ENCODE data around the gene G6PC3. TPM values are rescaled to one million over a fixed set of nuclear protein-coding genes. Genes with fewer than 3 reads are reported as not detected.

Gene G6PC3
- total and polyA plus RNA-seq, 10 of the 15 experiments (the other 5 are each of a cell fraction or from before 2014, with no cell fraction given), result 13.0 to 93.7 (median 43.0) TPM

DNA sequence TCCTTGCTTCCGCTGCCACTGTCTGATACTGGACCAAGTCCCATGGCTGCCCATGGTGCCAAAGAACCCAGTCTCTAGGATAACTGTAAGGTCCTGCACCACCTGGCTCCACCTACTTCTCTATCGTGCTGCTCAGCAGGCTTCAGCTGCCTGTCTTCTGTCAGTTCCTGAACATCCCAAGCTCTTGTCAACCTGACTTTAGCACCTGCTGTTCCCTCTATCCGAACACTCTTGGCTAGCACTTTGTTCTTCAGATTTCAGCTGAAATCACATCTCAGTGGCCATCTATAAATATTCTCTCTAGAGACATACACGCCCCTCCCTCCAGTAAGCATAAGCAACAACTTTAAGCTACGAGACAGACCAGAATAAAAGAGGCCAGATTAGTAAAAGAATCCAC, 40.8 kb upstream of the G6PC3 start:
- no peaks in the 10 kb centered on the region for H3K79me2 ChIP-seq (ENCODE audit: control insufficient read depth, insufficient read depth, low read length)
- in situ Hi-C loops (cut with MboI), result no loop called here
- TF ChIP-seq POLR2A (IDR thresholded peaks at IDR 0.05; ENCODE audit: low read depth, low read length), result 0 out of 2 replicates have a peak, but pooled peaks have one; percentile 33
- no peak for TF ChIP-seq CHD4 (IDR thresholded peaks at IDR 0.05)
- no peak for FAIRE-seq
- no peaks in the 10 kb centered on the region for H4K20me1 ChIP-seq (ENCODE audit: control insufficient read depth, insufficient read depth)
- intact Hi-C loops (cut with micrococcal nuclease; ENCODE audit: unreplicated experiment), result no loop called here
- no peak overlapping the region for H3K27ac ChIP-seq (ENCODE audit: control insufficient read depth, insufficient read depth)
- H2AFZ ChIP-seq (ENCODE audit: control insufficient read depth, low read depth, low read length), result no peak overlapping the region
- 85% methylated on average over 5 of the region's 5 CpGs for WGBS (ENCODE audit: insufficient coverage, insufficient replicate concordance, low lambda C conversion rate, missing lambda C conversion rate)
- ChIA-PET CTCF (interaction anchor here (0.6 to 1.3 kb wide), 3 partner anchors 12 to 939 kb away, joined by 3 read pairs; no protein-coding TSS in a partner anchor), RAD21 (ENCODE audit: unreplicated experiment) (interaction anchor here (0.6 kb wide), 1 partner anchor 118 kb away, joined by 3 read pairs; no protein-coding TSS in a partner anchor), SMC1A (ENCODE audit: uncharacterized antibody, unreplicated experiment) (interaction anchor here (1.6 kb wide), 1 partner anchor 12 kb away, joined by 5 read pairs; no protein-coding TSS in a partner anchor), POLR2A (no interaction called here)
- no peaks in the 10 kb centered on the region for H3K4me1 ChIP-seq (ENCODE audit: control insufficient read depth, insufficient read depth, low read length)
- H3K9me3 ChIP-seq (replicated peaks; ENCODE audit: control insufficient read depth, insufficient read depth, low read length), result no peaks in the 10 kb centered on the region
- H3K4me3 ChIP-seq, result no peak overlapping the region
- DNase-seq (ENCODE audit: low read depth, low spot score), result no peak
- no peak for ATAC-seq
- H3K9ac ChIP-seq (ENCODE audit: control insufficient read depth, insufficient read depth, low read length), result no peak overlapping the region
- H3K4me2 ChIP-seq (ENCODE audit: control insufficient read depth, insufficient read depth), result no peak overlapping the region
- peaks cover 5 to 20% of the 10 kb centered on the region in 2 experiments for H3K36me3 ChIP-seq (ENCODE audit: control insufficient read depth in 2 of 2, insufficient read depth in 2 of 2, low read length in 1 of 2)
- BruUV-seq (replicated peaks), result TSS peak; percentile 37
- H3K27me3 ChIP-seq (replicated peaks in 1 of 2; ENCODE audit: control insufficient read depth in 2 of 2, insufficient read depth in 2 of 2, low read length in 1 of 2), result no peaks in the 10 kb centered on the region

DNA sequence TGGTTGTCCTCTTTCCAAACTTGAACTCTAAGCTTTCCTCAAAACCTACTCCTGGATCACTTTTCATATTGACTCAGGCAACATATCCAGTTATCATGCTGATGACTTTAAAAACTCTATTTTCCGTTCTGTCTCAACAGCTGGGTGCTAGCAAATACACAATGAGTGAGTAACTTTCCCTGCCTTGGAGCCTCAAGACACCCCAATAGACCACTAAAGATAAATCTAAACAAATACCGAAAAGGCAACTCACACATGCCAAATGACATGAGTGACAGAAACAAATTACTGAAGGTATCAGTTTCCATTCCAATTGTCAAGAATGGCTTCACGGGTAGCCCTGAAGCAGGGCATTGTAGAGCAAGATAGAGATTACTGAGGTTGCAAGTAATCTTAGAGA, 40.1 kb upstream of the G6PC3 start:
- 63% methylated on average over 3 of the region's 3 CpGs for WGBS (ENCODE audit: insufficient coverage, insufficient replicate concordance, low lambda C conversion rate, missing lambda C conversion rate)
- DNase-seq (ENCODE audit: low read depth, low spot score) (no peak), FAIRE-seq (no peak), ATAC-seq (no peak)
- ChIA-PET RAD21 (ENCODE audit: unreplicated experiment) (no interaction called here), POLR2A (no interaction called here), CTCF (interaction anchor here (1.2 kb wide), 1 partner anchor 11 kb away, joined by 3 read pairs; no protein-coding TSS in a partner anchor), SMC1A (ENCODE audit: uncharacterized antibody, unreplicated experiment) (no interaction called here)
- Histone ChIP-seq H3K79me2 (ENCODE audit: control insufficient read depth, insufficient read depth, low read length) (no peaks in the 10 kb centered on the region), H3K27me3 (replicated peaks in 1 of 2; ENCODE audit: control insufficient read depth in 2 of 2, insufficient read depth in 2 of 2, low read length in 1 of 2) (no peaks in the 10 kb centered on the region), H3K36me3 (ENCODE audit: control insufficient read depth in 2 of 2, insufficient read depth in 2 of 2, low read length in 1 of 2) (peaks cover 5 to 20% of the 10 kb centered on the region in 2 experiments), H3K4me3 (no peak overlapping the region), H3K9me3 (replicated peaks; ENCODE audit: control insufficient read depth, insufficient read depth, low read length) (no peaks in the 10 kb centered on the region), H3K27ac (ENCODE audit: control insufficient read depth, insufficient read depth) (no peak overlapping the region), H3K4me1 (ENCODE audit: control insufficient read depth, insufficient read depth, low read length) (no peaks in the 10 kb centered on the region), H3K4me2 (ENCODE audit: control insufficient read depth, insufficient read depth) (no peak overlapping the region), H4K20me1 (ENCODE audit: control insufficient read depth, insufficient read depth) (no peaks in the 10 kb centered on the region), H3K9ac (ENCODE audit: control insufficient read depth, insufficient read depth, low read length) (no peak overlapping the region), H2AFZ (ENCODE audit: control insufficient read depth, low read depth, low read length) (no peak overlapping the region)
- intact Hi-C loops (cut with micrococcal nuclease; ENCODE audit: unreplicated experiment) (no loop called here), in situ Hi-C loops (cut with MboI) (no loop called here)
- BruUV-seq (replicated peaks), result no TSS peak
- no peak for TF ChIP-seq SP1 (IDR thresholded peaks at IDR 0.05; ENCODE audit: low read depth, low read length)
- TF ChIP-seq, protein P1, sequence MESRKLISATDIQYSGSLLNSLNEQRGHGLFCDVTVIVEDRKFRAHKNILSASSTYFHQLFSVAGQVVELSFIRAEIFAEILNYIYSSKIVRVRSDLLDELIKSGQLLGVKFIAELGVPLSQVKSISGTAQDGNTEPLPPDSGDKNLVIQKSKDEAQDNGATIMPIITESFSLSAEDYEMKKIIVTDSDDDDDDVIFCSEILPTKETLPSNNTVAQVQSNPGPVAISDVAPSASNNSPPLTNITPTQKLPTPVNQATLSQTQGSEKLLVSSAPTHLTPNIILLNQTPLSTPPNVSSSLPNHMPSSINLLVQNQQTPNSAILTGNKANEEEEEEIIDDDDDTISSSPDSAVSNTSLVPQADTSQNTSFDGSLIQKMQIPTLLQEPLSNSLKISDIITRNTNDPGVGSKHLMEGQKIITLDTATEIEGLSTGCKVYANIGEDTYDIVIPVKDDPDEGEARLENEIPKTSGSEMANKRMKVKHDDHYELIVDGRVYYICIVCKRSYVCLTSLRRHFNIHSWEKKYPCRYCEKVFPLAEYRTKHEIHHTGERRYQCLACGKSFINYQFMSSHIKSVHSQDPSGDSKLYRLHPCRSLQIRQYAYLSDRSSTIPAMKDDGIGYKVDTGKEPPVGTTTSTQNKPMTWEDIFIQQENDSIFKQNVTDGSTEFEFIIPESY (IDR thresholded peaks at IDR 0.05), result no peak
- TF ChIP-seq, protein P2, sequence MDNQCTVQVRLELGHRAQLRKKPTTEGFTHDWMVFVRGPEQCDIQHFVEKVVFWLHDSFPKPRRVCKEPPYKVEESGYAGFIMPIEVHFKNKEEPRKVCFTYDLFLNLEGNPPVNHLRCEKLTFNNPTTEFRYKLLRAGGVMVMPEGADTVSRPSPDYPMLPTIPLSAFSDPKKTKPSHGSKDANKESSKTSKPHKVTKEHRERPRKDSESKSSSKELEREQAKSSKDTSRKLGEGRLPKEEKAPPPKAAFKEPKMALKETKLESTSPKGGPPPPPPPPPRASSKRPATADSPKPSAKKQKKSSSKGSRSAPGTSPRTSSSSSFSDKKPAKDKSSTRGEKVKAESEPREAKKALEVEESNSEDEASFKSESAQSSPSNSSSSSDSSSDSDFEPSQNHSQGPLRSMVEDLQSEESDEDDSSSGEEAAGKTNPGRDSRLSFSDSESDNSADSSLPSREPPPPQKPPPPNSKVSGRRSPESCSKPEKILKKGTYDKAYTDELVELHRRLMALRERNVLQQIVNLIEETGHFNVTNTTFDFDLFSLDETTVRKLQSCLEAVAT (IDR thresholded peaks at IDR 0.05), result no peak
- TF ChIP-seq FOXM1 (IDR thresholded peaks at IDR 0.05; ENCODE audit: low read depth, low read length), result no peak
- no peak for TF ChIP-seq TCF7 (IDR thresholded peaks at IDR 0.05; ENCODE audit: borderline replicate concordance)
- TF ChIP-seq, protein P3, sequence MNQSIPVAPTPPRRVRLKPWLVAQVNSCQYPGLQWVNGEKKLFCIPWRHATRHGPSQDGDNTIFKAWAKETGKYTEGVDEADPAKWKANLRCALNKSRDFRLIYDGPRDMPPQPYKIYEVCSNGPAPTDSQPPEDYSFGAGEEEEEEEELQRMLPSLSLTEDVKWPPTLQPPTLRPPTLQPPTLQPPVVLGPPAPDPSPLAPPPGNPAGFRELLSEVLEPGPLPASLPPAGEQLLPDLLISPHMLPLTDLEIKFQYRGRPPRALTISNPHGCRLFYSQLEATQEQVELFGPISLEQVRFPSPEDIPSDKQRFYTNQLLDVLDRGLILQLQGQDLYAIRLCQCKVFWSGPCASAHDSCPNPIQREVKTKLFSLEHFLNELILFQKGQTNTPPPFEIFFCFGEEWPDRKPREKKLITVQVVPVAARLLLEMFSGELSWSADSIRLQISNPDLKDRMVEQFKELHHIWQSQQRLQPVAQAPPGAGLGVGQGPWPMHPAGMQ (IDR thresholded peaks at IDR 0.05; ENCODE audit: borderline replicate concordance), result no peak
- no peak for TF ChIP-seq ZZZ3 (IDR thresholded peaks at IDR 0.05; ENCODE audit: control insufficient read depth, insufficient read length, low read depth)
- no peak for TF ChIP-seq NFYB (IDR thresholded peaks at IDR 0.05; ENCODE audit: insufficient read depth, low read depth, low read length)
- TF ChIP-seq KAT2A (conservative IDR thresholded peaks at IDR 0.05; ENCODE audit: control insufficient read depth, low read depth, low read length), result no peak
- no peak for TF ChIP-seq PAX8 (IDR thresholded peaks at IDR 0.05)
- no peak for TF ChIP-seq ESRRA (IDR thresholded peaks at IDR 0.05; ENCODE audit: low read length)
